ENCODE results near the gene ROCK2.
"Not testable (repeated sequence)": the region's sequence is repeated elsewhere in the genome, so short reads cannot be mapped to it uniquely, and the experiment has no call there.

ROCK2 gene

GRCh38 chr2:11267931-11268330, 76.5 kb downstream of the ROCK2 start:
- DNase-seq (ENCODE audit: low read depth in 2 of 2): no peak

GRCh38 chr2:11264818-11265217, 79.6 kb downstream of the ROCK2 start:
- DNase-seq (ENCODE audit: low read depth in 2 of 2): no peak

- no peak for DNase-seq (ENCODE audit: low read depth in 2 of 2)
These were observed 80.4 kb downstream of the ROCK2 start for GRCh38 chr2:11264007-11264406.

GRCh38 chr2:11263177-11263576, 81.3 kb downstream of the ROCK2 start:
- DNase-seq (ENCODE audit: low read depth in 2 of 2): no peak

GRCh38 chr2:11262438-11262837, 82.0 kb downstream of the ROCK2 start:
- not testable (repeated sequence) for DNase-seq (ENCODE audit: low read depth in 2 of 2)

- not testable (repeated sequence) for DNase-seq (ENCODE audit: low read depth in 2 of 2)
These were observed 82.9 kb downstream of the ROCK2 start for GRCh38 chr2:11261564-11261963.

- DNase-seq (ENCODE audit: low read depth in 2 of 2): no peak
These were observed 83.5 kb downstream of the ROCK2 start for GRCh38 chr2:11260979-11261378.

- DNase-seq (ENCODE audit: low read depth in 2 of 2): no peak
These were observed 86.5 kb downstream of the ROCK2 start for GRCh38 chr2:11257964-11258363.

- DNase-seq (ENCODE audit: low read depth in 2 of 2): no peak
These were observed 87.4 kb downstream of the ROCK2 start for GRCh38 chr2:11257078-11257477.

- DNase-seq (ENCODE audit: low read depth in 2 of 2): no peak
These were observed 88.3 kb downstream of the ROCK2 start for GRCh38 chr2:11256166-11256565.

- no peak for DNase-seq (ENCODE audit: low read depth in 2 of 2)
These were observed 90.3 kb downstream of the ROCK2 start for GRCh38 chr2:11254100-11254536.

GRCh38 chr2:11252458-11252857, 92.0 kb downstream of the ROCK2 start:
- DNase-seq (ENCODE audit: low read depth in 2 of 2): not testable (repeated sequence)

GRCh38 chr2:11250400-11251196, 93.8 kb downstream of the ROCK2 start:
- DNase-seq (ENCODE audit: low read depth in 2 of 2): no peak

GRCh38 chr2:11245322-11245721, 99.1 kb downstream of the ROCK2 start:
- no peak for DNase-seq (ENCODE audit: low read depth in 2 of 2)

- DNase-seq (ENCODE audit: low read depth in 2 of 2): no peak
These were observed 100.2 kb downstream of the ROCK2 start for GRCh38 chr2:11244091-11244826.

GRCh38 chr2:11243512-11243911, 100.9 kb downstream of the ROCK2 start:
- DNase-seq (ENCODE audit: low read depth in 2 of 2): no peak

- no peak for DNase-seq (ENCODE audit: low read depth in 2 of 2)
These were observed 101.8 kb downstream of the ROCK2 start for GRCh38 chr2:11242542-11243174.

- DNase-seq (ENCODE audit: low read depth in 2 of 2): no peak
These were observed 102.8 kb downstream of the ROCK2 start for GRCh38 chr2:11241412-11242203.

GRCh38 chr2:11239666-11240462, 104.6 kb downstream of the ROCK2 start:
- no peak for DNase-seq (ENCODE audit: low read depth in 2 of 2)

- no peak for DNase-seq (ENCODE audit: low read depth in 2 of 2)
These were observed 105.3 kb downstream of the ROCK2 start for GRCh38 chr2:11239147-11239546.

GRCh38 chr2:11237122-11237521, 107.3 kb downstream of the ROCK2 start:
- DNase-seq (ENCODE audit: low read depth in 2 of 2): no peak
